ENCODE results near the gene ACOXL.

The ACOXL gene

DNA sequence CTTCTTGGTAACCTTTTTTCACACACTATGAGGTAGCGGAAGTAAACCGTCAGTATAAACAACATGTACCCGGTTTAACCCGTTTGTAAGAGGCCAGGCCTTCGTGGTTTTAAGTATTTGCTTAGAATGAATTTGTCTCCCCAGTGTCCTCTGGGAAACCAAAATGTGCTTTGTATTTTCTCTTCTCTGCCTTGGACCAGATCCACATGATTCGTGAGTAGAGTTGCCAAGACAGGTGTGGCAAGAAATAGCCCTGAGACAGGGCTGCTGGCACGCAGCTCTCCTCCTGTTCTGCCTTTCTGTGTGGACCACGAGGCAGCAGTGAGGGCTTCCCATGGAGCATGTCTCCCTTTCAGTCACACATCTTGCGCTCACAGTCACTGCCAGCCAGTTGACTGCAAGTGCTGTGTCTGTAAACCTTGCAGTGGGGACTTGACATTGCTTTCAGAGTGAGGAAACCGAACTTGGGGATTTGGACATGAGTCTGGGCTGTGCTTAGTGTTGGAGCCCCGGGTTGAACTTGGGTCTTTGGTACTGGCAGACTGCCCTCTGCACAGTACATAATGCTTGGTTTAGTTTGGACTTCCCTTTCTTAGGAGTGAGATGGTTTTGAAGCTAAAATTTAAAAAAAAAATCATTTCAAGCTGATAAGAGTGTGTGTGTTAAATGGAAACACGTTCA lies 407.4 kb downstream of the ACOXL start:
- Histone ChIP-seq H3K79me2 (peaks cover 38% of the 10 kb centered on the region), H2AFZ (no peak overlapping the region), H3K4me2 (ENCODE audit: low read length) (no peak overlapping the region), H3K36me3 (ENCODE audit: control insufficient read depth, insufficient read depth, low read length) (no peaks in the 10 kb centered on the region), H3K27ac (no peak overlapping the region), H3K4me3 (ENCODE audit: low read depth, low read length) (no peak overlapping the region), H3K9me3 (ENCODE audit: control insufficient read depth, low read length) (no peaks in the 10 kb centered on the region), H3K9ac (no peak overlapping the region), H3K27me3 (ENCODE audit: control insufficient read depth, insufficient read depth, low read length) (no peaks in the 10 kb centered on the region), H3K4me1 (peaks cover 2% of the 10 kb centered on the region)
- TF ChIP-seq, protein P1, sequence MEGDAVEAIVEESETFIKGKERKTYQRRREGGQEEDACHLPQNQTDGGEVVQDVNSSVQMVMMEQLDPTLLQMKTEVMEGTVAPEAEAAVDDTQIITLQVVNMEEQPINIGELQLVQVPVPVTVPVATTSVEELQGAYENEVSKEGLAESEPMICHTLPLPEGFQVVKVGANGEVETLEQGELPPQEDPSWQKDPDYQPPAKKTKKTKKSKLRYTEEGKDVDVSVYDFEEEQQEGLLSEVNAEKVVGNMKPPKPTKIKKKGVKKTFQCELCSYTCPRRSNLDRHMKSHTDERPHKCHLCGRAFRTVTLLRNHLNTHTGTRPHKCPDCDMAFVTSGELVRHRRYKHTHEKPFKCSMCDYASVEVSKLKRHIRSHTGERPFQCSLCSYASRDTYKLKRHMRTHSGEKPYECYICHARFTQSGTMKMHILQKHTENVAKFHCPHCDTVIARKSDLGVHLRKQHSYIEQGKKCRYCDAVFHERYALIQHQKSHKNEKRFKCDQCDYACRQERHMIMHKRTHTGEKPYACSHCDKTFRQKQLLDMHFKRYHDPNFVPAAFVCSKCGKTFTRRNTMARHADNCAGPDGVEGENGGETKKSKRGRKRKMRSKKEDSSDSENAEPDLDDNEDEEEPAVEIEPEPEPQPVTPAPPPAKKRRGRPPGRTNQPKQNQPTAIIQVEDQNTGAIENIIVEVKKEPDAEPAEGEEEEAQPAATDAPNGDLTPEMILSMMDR (IDR thresholded peaks at IDR 0.05): no peak

DNA sequence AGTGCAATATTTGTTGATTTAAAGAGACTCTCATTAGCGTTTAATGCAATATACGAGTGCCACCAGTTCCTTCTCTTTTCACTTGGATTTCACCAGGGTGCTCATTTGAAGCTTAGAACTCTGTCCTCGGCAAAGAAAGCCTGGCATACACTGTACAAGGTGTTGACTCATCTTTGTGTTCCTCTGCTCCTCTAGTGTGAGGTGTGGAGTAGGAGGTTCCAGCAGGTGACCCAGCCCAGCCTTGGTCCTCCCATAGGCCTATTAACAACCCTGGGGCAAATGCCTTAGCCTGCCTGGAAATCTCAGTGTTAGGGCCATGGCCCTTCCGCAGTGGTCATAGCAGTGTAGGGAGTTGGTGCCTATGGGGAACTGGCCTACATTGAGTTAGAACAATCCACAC lies 408.4 kb downstream of the ACOXL start:
- Histone ChIP-seq H3K36me3 (ENCODE audit: control insufficient read depth, insufficient read depth, low read length) (no peaks in the 10 kb centered on the region), H3K4me1 (peaks cover 6% of the 10 kb centered on the region), H3K9ac (no peak overlapping the region), H3K27ac (no peak overlapping the region), H3K4me3 (ENCODE audit: low read depth, low read length) (no peak overlapping the region), H3K4me2 (ENCODE audit: low read length) (no peak overlapping the region), H3K9me3 (ENCODE audit: control insufficient read depth, low read length) (no peaks in the 10 kb centered on the region), H2AFZ (no peak overlapping the region), H3K79me2 (peaks cover 34% of the 10 kb centered on the region), H3K27me3 (ENCODE audit: control insufficient read depth, insufficient read depth, low read length) (no peaks in the 10 kb centered on the region)
- TF ChIP-seq, protein P1 (IDR thresholded peaks at IDR 0.05): no peak

DNA sequence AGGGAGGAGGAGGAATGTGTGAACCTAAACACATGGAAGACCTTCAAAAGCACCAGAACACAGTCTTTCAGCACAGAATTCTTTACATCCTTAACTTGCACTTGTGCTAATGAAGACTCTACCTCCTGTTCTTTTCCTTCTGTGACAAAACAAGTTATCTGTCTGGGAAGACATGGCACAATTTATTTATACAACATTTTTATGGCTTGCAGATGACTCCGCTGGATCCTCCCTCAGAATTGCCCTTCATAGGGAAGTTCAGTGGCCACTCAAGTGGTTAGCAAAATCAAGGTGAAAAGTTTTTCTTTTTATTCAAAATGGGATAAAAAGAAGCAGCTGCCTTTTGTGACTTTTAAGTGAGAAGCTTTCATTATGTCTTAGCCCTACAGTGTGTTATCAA lies 409.7 kb downstream of the ACOXL start:
- Histone ChIP-seq H3K4me3 (ENCODE audit: low read depth, low read length) (no peak overlapping the region), H3K36me3 (ENCODE audit: control insufficient read depth, insufficient read depth, low read length) (no peaks in the 10 kb centered on the region), H3K27me3 (ENCODE audit: control insufficient read depth, insufficient read depth, low read length) (no peaks in the 10 kb centered on the region), H3K79me2 (peaks cover 25% of the 10 kb centered on the region), H3K4me2 (ENCODE audit: low read length) (no peak overlapping the region), H3K9ac (no peak overlapping the region), H2AFZ (no peak overlapping the region), H3K4me1 (peaks cover 6% of the 10 kb centered on the region), H3K27ac (no peak overlapping the region), H3K9me3 (ENCODE audit: control insufficient read depth, low read length) (no peaks in the 10 kb centered on the region)
- TF ChIP-seq, protein P1 (IDR thresholded peaks at IDR 0.05): no peak

DNA sequence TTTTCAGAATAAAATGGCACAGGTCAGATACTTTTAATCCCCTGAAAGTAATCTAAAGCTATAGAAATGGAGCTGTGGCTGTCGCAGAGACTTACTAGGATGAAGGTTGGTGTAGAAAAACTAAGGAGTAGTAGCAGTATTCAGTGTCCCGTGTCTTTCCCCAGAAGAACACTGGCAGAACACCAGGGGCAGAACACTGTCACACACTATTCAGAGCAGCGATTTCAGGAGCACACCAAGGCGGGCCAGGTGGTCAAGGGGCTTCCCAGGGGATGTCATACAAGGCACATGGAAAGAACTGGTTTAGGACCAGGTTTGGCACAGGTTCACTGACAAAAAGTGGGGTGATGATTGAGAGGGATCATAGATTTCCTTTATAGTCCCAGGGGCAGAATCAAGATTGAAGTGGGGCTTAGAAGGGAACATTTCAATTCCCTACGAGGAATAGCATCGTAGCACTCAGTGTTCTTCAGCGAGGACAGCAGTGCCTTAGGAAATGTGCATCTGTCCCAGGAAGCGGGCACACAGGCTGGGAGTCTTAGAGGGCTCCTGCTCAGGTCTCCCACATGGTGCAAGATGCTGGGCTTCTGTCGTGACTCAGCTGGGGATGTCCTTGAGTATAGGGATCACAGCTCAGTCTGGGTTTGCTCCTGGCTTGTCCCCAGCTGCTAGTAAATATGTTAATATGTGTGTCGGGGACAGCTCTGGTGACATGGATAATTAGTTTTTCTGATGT lies 410.9 kb downstream of the ACOXL start:
- no peak overlapping the region for H3K4me3 ChIP-seq (ENCODE audit: low read depth, low read length)
- peaks cover 6% of the 10 kb centered on the region for H3K4me1 ChIP-seq
- H3K9me3 ChIP-seq (ENCODE audit: control insufficient read depth, low read length): no peaks in the 10 kb centered on the region
- H3K27me3 ChIP-seq (ENCODE audit: control insufficient read depth, insufficient read depth, low read length): no peaks in the 10 kb centered on the region
- no peak overlapping the region for H3K27ac ChIP-seq
- no peak overlapping the region for H2AFZ ChIP-seq
- H3K9ac ChIP-seq: no peak overlapping the region
- H3K79me2 ChIP-seq: peaks cover 23% of the 10 kb centered on the region
- no peaks in the 10 kb centered on the region for H3K36me3 ChIP-seq (ENCODE audit: control insufficient read depth, insufficient read depth, low read length)
- no peak overlapping the region for H3K4me2 ChIP-seq (ENCODE audit: low read length)
- TF ChIP-seq, protein P1 (IDR thresholded peaks at IDR 0.05): no peak
